ENCODE measurements around the gene MAST3.

MAST3 gene

DNA sequence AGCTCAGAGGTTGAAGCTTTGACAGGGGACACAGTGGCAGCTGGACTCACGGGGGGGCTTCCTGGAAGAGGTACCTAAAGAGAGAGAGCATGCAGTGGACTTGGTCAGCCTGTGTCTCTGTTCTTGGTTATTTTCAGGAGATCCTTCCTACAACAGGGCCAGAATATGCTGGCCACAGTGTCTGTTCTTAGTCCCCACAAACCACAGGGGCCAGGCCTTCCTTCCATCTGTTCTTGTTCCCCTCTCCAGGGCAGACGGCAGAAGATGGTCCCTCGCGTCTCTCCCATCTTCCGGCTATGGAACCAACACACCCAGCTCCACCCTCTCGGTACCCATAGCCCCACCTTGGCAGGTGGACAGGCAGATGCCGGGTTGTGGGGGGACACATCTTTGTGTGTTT lies 24.8 kb downstream of the MAST3 start:
- ChIA-PET POLR2A (interaction anchor here (0.5 to 1.2 kb wide), 2 partner anchors 54 to 82 kb away, joined by 3 to 9 read pairs; partner anchors contain the start of gene RAB3A), CTCF (interaction anchor here (0.6 kb wide), 1 partner anchor 14 kb away, joined by 3 read pairs; no protein-coding TSS in a partner anchor)
- no peaks in the 10 kb centered on the region for H3K4me1 ChIP-seq (ENCODE audit: control insufficient read depth, insufficient read depth, low read length)
- H3K4me3 ChIP-seq (ENCODE audit: low read depth, low read length) = no peak overlapping the region
- H3K27ac ChIP-seq (ENCODE audit: extremely low read depth, low read depth, low read length) = no peak overlapping the region
- peaks cover 0 to 19% of the 10 kb centered on the region in 2 experiments; a peak in 1 of 3 replicates for H3K36me3 ChIP-seq (ENCODE audit: control insufficient read depth in 2 of 2, insufficient read depth in 1 of 2, low read length in 2 of 2)
- no peaks in the 10 kb centered on the region for H3K9me3 ChIP-seq (ENCODE audit: control insufficient read depth, insufficient read depth, low read depth, low read length)
- TF ChIP-seq ZNF274 (IDR thresholded peaks at IDR 0.05; ENCODE audit: low read length) (no peak), ZNF274 (tag by site-specific recombination; IDR thresholded peaks at IDR 0.05; ENCODE audit: borderline replicate concordance) (no peak), ZNF530 (tag by site-specific recombination; IDR thresholded peaks at IDR 0.05; ENCODE audit: low read depth) (no peak), ZNF558 (tag by site-specific recombination; IDR thresholded peaks at IDR 0.05) (no peak), ZNF133 (tag by site-specific recombination; IDR thresholded peaks at IDR 0.05) (no peak), TCF7L2 (IDR thresholded peaks at IDR 0.05; ENCODE audit: borderline replicate concordance, low read depth, low read length) (no peak), ZNF266 (tag by site-specific recombination; IDR thresholded peaks at IDR 0.05; ENCODE audit: low read depth) (no peak)

DNA sequence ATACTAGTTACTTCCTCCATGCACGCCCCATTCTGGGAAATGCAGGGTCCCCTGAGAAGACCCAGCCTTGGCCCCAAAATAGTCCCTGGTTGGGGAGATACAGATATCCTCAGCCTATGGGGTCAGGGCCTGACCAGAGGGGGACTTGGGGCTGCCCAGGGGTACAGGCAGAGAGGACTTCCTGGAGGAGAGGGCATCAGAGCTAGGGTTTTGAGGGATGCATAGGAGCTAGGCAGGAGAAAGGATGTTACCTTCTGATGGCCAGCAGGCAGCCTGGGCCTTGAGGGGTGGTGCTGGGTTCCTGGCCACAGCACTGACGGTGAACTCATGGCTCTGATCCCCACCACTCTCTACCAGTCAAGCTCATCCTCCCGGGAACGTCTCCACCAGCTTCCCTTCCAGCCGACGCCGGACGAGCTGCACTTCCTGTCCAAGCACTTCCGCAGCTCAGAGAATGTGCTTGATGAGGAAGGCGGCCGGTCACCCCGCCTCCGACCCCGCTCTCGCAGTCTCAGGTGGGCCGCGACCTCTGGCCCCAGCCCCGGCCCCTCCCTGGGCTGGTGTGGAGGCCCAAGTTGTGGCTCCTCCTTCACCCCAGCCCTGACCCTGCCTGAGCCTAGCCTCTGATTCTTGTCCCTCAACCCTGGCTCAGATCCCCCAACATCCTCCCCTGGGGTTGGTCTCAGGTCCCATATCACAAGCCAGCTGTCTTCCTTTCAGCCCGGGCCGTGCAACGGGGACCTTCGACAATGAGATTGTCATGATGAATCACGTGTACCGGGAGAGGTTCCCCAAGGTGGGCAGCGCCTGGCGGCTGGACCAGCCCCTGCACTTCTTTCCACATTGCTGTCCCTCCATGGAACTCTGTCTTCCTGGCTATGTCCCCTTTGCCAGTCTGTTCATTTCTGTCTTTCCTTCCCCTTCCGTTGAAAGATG lies 25.6 kb downstream of the MAST3 start:
- POLR2A ChIA-PET = interaction anchor here (1.2 kb wide), 1 partner anchor 81 kb away, joined by 3 read pairs; the partner anchor contains the start of gene RAB3A
- TF ChIP-seq ZNF548 (tag by site-specific recombination; IDR thresholded peaks at IDR 0.05) (no peak), ZFP3 (tag by site-specific recombination; IDR thresholded peaks at IDR 0.05; ENCODE audit: low read depth) (peak; percentile 95)
- Histone ChIP-seq H3K9me3 (ENCODE audit: control insufficient read depth, insufficient read depth, low read depth, low read length) (no peaks in the 10 kb centered on the region), H3K4me1 (ENCODE audit: control insufficient read depth, insufficient read depth, low read length) (no peaks in the 10 kb centered on the region), H3K27ac (ENCODE audit: extremely low read depth, low read depth, low read length) (no peak overlapping the region), H3K36me3 (ENCODE audit: control insufficient read depth in 2 of 2, insufficient read depth in 1 of 2, low read length in 2 of 2) (peaks cover 0 to 22% of the 10 kb centered on the region in 2 experiments; a peak in 1 of 3 replicates), H3K4me3 (ENCODE audit: low read depth, low read length) (no peak overlapping the region)
- CTCF ChIA-PET = no interaction called here

DNA sequence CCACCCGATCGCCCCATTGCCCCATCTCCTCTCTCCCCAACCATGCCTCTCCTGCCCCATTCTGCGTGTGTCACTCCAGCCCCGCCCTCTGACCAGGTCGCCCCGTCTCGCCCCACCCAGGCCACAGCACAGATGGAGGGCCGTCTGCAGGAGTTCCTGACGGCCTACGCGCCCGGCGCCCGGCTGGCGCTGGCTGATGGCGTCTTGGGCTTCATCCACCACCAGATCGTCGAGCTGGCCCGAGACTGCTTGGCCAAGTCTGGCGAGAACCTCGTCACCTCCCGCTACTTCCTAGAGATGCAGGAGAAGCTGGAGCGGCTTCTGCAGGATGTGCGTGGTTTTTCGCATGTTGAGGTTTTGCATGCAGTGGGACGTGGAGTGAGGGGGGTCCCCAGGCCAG lies 26.2 kb downstream of the MAST3 start:
- Histone ChIP-seq H3K27ac (ENCODE audit: extremely low read depth, low read depth, low read length) (no peak overlapping the region), H3K4me1 (ENCODE audit: control insufficient read depth, insufficient read depth, low read length) (no peaks in the 10 kb centered on the region), H3K4me3 (ENCODE audit: low read depth, low read length) (no peak overlapping the region), H3K9me3 (ENCODE audit: control insufficient read depth, insufficient read depth, low read depth, low read length) (no peaks in the 10 kb centered on the region), H3K36me3 (ENCODE audit: control insufficient read depth in 2 of 2, insufficient read depth in 1 of 2, low read length in 2 of 2) (peaks cover 0 to 28% of the 10 kb centered on the region in 2 experiments; a peak in 1 of 3 replicates)
- CTCF ChIA-PET = interaction anchor here (0.6 kb wide), 1 partner anchor 14 kb away, joined by 4 read pairs; no protein-coding TSS in a partner anchor
- POLR2A ChIA-PET = no interaction called here
- TF ChIP-seq ZNF394 (tag by site-specific recombination; IDR thresholded peaks at IDR 0.05; ENCODE audit: borderline replicate concordance) = peak; percentile 35; the same call in 1 of the 2 replicates
- no peak for TF ChIP-seq ZNF48 (tag by site-specific recombination; IDR thresholded peaks at IDR 0.05)

DNA sequence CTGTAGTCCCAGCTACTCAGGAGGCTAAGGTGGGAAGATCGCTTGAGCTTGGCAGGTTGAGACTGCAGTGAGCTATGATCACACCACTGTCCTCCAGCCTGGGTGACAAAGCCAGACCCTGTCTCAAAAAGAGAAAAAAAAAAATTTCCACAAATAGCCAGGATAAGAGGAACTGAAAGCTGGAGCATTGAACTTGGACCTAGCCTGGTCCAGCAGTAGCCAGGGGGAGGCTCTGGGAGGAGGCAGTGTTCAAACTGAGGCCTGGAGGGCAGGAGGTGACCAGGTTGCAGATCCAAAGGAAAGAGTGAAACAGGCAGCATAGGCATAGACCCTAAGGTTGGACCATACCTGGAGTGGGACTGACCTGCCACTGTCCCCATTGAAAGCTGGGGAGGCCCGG lies 28.5 kb downstream of the MAST3 start:
- POLR2A ChIA-PET = interaction anchor here (0.6 kb wide), 1 partner anchor 144 kb away, joined by 6 read pairs; no protein-coding TSS in a partner anchor
- Histone ChIP-seq H3K27ac (ENCODE audit: extremely low read depth, low read depth, low read length) (no peak overlapping the region), H3K4me3 (ENCODE audit: low read depth, low read length) (no peak overlapping the region), H3K9me3 (ENCODE audit: control insufficient read depth, insufficient read depth, low read depth, low read length) (no peaks in the 10 kb centered on the region), H3K4me1 (ENCODE audit: control insufficient read depth, insufficient read depth, low read length) (no peaks in the 10 kb centered on the region), H3K36me3 (ENCODE audit: control insufficient read depth in 2 of 2, insufficient read depth in 1 of 2, low read length in 2 of 2) (peaks cover 0 to 40% of the 10 kb centered on the region in 2 experiments; a peak in 2 of 3 replicates)
- CTCF ChIA-PET = interaction anchor here (0.6 kb wide), 2 partner anchors 31 to 34 kb away, joined by 3 read pairs; no protein-coding TSS in a partner anchor
- TF ChIP-seq ZNF558 (tag by site-specific recombination; IDR thresholded peaks at IDR 0.05) = no peak
- TF ChIP-seq ZNF843 (tag by site-specific recombination; IDR thresholded peaks at IDR 0.05) = no peak
- no peak for TF ChIP-seq ZNF335 (tag by site-specific recombination; conservative IDR thresholded peaks at IDR 0.05)
- TF ChIP-seq ZNF202 (tag by site-specific recombination; IDR thresholded peaks at IDR 0.05; ENCODE audit: borderline replicate concordance) = no peak
- no peak for TF ChIP-seq ZNF239 (tag by site-specific recombination; IDR thresholded peaks at IDR 0.05)
- TF ChIP-seq GLI4 (tag by site-specific recombination; IDR thresholded peaks at IDR 0.05) = no peak
- no peak for TF ChIP-seq ZNF394 (tag by site-specific recombination; IDR thresholded peaks at IDR 0.05; ENCODE audit: borderline replicate concordance)
- no peak for TF ChIP-seq ZNF48 (tag by site-specific recombination; IDR thresholded peaks at IDR 0.05)
- TF ChIP-seq, protein P1, sequence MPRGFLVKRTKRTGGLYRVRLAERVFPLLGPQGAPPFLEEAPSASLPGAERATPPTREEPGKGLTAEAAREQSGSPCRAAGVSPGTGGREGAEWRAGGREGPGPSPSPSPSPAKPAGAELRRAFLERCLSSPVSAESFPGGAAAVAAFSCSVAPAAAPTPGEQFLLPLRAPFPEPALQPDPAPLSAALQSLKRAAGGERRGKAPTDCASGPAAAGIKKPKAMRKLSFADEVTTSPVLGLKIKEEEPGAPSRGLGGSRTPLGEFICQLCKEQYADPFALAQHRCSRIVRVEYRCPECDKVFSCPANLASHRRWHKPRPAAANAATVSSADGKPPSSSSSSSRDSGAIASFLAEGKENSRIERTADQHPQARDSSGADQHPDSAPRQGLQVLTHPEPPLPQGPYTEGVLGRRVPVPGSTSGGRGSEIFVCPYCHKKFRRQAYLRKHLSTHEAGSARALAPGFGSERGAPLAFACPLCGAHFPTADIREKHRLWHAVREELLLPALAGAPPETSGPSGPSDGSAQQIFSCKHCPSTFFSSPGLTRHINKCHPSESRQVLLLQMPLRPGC (tag by site-specific recombination; IDR thresholded peaks at IDR 0.05) = no peak
- TF ChIP-seq ZNF529 (tag by site-specific recombination; IDR thresholded peaks at IDR 0.05; ENCODE audit: insufficient replicate concordance) = no peak

All from HEK293 (cell line).